NCI-H2171 treated with DMSO at 0.1 percent for 48 hours (cell line): ENCODE measurements around the gene GTF2A1.
A peak's percentile ranks its signal among the peaks of the same experiment; 100 is the strongest.

Source experiments
- DNase-seq: peaks from one replicate; lab custom pipeline; 2025; lab: John Stamatoyannopoulos, UW

Gene GTF2A1

GRCh38 chr14:81137316-81137715, 83.4 kb downstream of the GTF2A1 start:
- no peak for DNase-seq

- DNase-seq, result no peak
Observed at GRCh38 chr14:81133400-81133799, 87.4 kb downstream of the GTF2A1 start.

GRCh38 chr14:81132468-81132867, 88.3 kb downstream of the GTF2A1 start:
- DNase-seq, result peak; percentile 100

- DNase-seq, result no peak
Observed at GRCh38 chr14:81129242-81129641, 91.5 kb downstream of the GTF2A1 start.

- DNase-seq, result no peak
Observed at GRCh38 chr14:81127785-81128184, 93.0 kb downstream of the GTF2A1 start.

- DNase-seq, result peak; percentile 27
Observed at GRCh38 chr14:81125536-81125935, 95.2 kb downstream of the GTF2A1 start.
